KMS-11 (cell line): ENCODE results near the gene NPHS1.

ENCODE experiments used
- H2AFZ ChIP-seq: fragments of 200-600 bp; sonication (generic); 2 replicates; pipeline ENCODE4 v1.6.1; 2016; ENCODE audit warnings: antibody characterized with exemption, mixed run types, low read depth
- H3K27ac ChIP-seq: fragments of 200-600 bp; sonication (generic); 2 replicates; pipeline ENCODE4 v1.6.1; 2016; ENCODE audit warnings: mild to moderate bottlenecking, mixed run types
- H3K27me3 ChIP-seq: fragments of 200-600 bp; sonication (generic); 2 replicates; pipeline ENCODE4 v1.6.1; 2017; ENCODE audit warnings: mild to moderate bottlenecking, low read depth, mixed run types, moderate library complexity; ENCODE audit not compliant: insufficient read depth
- H3K36me3 ChIP-seq: fragments of 200-600 bp; sonication (generic); 2 replicates; pipeline ENCODE4 v1.6.1; 2017; ENCODE audit warnings: mild to moderate bottlenecking, mixed run types; ENCODE audit not compliant: insufficient read depth
- H3K4me1 ChIP-seq: fragments of 200-600 bp; sonication (generic); 2 replicates; pipeline ENCODE4 v1.6.1; 2016; ENCODE audit warnings: mild to moderate bottlenecking, low read depth, mixed run types; ENCODE audit not compliant: poor library complexity, severe bottlenecking
- H3K4me2 ChIP-seq: fragments of 200-600 bp; sonication (generic); 2 replicates; pipeline ENCODE4 v1.7.0; 2016; ENCODE audit warnings: mild to moderate bottlenecking, mixed run types
- H3K4me3 ChIP-seq: fragments of 200-600 bp; sonication (generic); IDR thresholded peaks from 2 replicates; pipeline ENCODE4 v1.6.1; 2017; ENCODE audit warnings: low read depth, low read length, mixed read lengths; ENCODE audit not compliant: insufficient read depth
- H3K79me2 ChIP-seq: fragments of 200-600 bp; sonication (generic); 2 replicates; pipeline ENCODE4 v1.6.1; 2016; ENCODE audit warnings: low read depth, mixed run types; ENCODE audit not compliant: insufficient read depth
- H3K9ac ChIP-seq: fragments of 200-600 bp; sonication (generic); 2 replicates; pipeline ENCODE4 v1.6.1; 2016; ENCODE audit warnings: mild to moderate bottlenecking, mixed run types
- H4K20me1 ChIP-seq: fragments of 200-600 bp; sonication (generic); 2 replicates; pipeline ENCODE4 v1.6.1; 2016; ENCODE audit warnings: mild to moderate bottlenecking, mixed run types; ENCODE audit not compliant: insufficient read depth
- TF ChIP-seq, protein P1 (sequence below): fragments of 200-600 bp; sonication (generic); conservative IDR thresholded peaks from 2 replicates; pipeline ENCODE4 v1.6.1; 2017; ENCODE audit warnings: low read depth, mild to moderate bottlenecking, antibody characterized with exemption, low read length, moderate library complexity, mixed read lengths

The NPHS1 gene

GRCh38 chr19:35792888-35793287 lies 59.4 kb downstream of the NPHS1 start:
- H4K20me1 ChIP-seq, result no peaks in the 10 kb centered on the region
- no peak overlapping the region for H3K4me2 ChIP-seq
- peaks cover 4% of the 10 kb centered on the region for H3K27me3 ChIP-seq
- no peak overlapping the region for H3K27ac ChIP-seq
- H3K4me1 ChIP-seq, result no peaks in the 10 kb centered on the region
- no peak overlapping the region for H3K9ac ChIP-seq
- no peak overlapping the region for H3K4me3 ChIP-seq
- H3K36me3 ChIP-seq, result no peaks in the 10 kb centered on the region
- TF ChIP-seq, protein P1, sequence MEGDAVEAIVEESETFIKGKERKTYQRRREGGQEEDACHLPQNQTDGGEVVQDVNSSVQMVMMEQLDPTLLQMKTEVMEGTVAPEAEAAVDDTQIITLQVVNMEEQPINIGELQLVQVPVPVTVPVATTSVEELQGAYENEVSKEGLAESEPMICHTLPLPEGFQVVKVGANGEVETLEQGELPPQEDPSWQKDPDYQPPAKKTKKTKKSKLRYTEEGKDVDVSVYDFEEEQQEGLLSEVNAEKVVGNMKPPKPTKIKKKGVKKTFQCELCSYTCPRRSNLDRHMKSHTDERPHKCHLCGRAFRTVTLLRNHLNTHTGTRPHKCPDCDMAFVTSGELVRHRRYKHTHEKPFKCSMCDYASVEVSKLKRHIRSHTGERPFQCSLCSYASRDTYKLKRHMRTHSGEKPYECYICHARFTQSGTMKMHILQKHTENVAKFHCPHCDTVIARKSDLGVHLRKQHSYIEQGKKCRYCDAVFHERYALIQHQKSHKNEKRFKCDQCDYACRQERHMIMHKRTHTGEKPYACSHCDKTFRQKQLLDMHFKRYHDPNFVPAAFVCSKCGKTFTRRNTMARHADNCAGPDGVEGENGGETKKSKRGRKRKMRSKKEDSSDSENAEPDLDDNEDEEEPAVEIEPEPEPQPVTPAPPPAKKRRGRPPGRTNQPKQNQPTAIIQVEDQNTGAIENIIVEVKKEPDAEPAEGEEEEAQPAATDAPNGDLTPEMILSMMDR, result no peak
- H3K79me2 ChIP-seq, result no peaks in the 10 kb centered on the region
- H2AFZ ChIP-seq, result no peak overlapping the region

- no peak overlapping the region for H3K9ac ChIP-seq
- H3K4me2 ChIP-seq, result no peak overlapping the region
- TF ChIP-seq, protein P1, result no peak
Observed at GRCh38 chr19:35792312-35792711, 60.0 kb downstream of the NPHS1 start.

GRCh38 chr19:35791814-35792279 lies 60.5 kb downstream of the NPHS1 start:
- Histone ChIP-seq H3K79me2 (no peaks in the 10 kb centered on the region), H3K36me3 (no peaks in the 10 kb centered on the region), H2AFZ (no peak overlapping the region), H3K27ac (no peak overlapping the region), H3K27me3 (peaks cover 4% of the 10 kb centered on the region), H4K20me1 (no peaks in the 10 kb centered on the region), H3K4me2 (no peak overlapping the region), H3K4me1 (no peaks in the 10 kb centered on the region), H3K4me3 (no peak overlapping the region), H3K9ac (no peak overlapping the region)
- TF ChIP-seq, protein P1, result no peak

More at GRCh38 chr19:35792312-35792711, 60.0 kb downstream of the NPHS1 start:
- Histone ChIP-seq H3K27me3 (peaks cover 4% of the 10 kb centered on the region), H4K20me1 (no peaks in the 10 kb centered on the region), H3K79me2 (no peaks in the 10 kb centered on the region), H2AFZ (no peak overlapping the region), H3K4me1 (no peaks in the 10 kb centered on the region), H3K4me3 (no peak overlapping the region), H3K27ac (no peak overlapping the region), H3K36me3 (no peaks in the 10 kb centered on the region)

GRCh38 chr19:35790981-35791813 lies 61.1 kb downstream of the NPHS1 start:
- Histone ChIP-seq H3K9ac (no peak overlapping the region), H4K20me1 (no peaks in the 10 kb centered on the region), H3K4me1 (no peaks in the 10 kb centered on the region), H3K36me3 (no peaks in the 10 kb centered on the region), H2AFZ (no peak overlapping the region), H3K27me3 (peaks cover 4% of the 10 kb centered on the region; the same call in 1 of the 2 replicates), H3K79me2 (no peaks in the 10 kb centered on the region), H3K4me3 (no peak overlapping the region), H3K4me2 (no peak overlapping the region), H3K27ac (no peak overlapping the region)
- TF ChIP-seq, protein P1, result no peak
